GM12873 (cell line): ENCODE results near the gene LDLRAD3.

Experiments used
- CTCF ChIP-seq: IDR thresholded peaks from 2 replicates; pipeline ENCODE4 v1.5.1; 2012; ENCODE audit warnings: low read depth, mild to moderate bottlenecking, moderate library complexity, low read length, control low read depth; ENCODE audit not compliant: insufficient read depth; ENCODE audit errors: missing control alignments

The LDLRAD3 gene

DNA sequence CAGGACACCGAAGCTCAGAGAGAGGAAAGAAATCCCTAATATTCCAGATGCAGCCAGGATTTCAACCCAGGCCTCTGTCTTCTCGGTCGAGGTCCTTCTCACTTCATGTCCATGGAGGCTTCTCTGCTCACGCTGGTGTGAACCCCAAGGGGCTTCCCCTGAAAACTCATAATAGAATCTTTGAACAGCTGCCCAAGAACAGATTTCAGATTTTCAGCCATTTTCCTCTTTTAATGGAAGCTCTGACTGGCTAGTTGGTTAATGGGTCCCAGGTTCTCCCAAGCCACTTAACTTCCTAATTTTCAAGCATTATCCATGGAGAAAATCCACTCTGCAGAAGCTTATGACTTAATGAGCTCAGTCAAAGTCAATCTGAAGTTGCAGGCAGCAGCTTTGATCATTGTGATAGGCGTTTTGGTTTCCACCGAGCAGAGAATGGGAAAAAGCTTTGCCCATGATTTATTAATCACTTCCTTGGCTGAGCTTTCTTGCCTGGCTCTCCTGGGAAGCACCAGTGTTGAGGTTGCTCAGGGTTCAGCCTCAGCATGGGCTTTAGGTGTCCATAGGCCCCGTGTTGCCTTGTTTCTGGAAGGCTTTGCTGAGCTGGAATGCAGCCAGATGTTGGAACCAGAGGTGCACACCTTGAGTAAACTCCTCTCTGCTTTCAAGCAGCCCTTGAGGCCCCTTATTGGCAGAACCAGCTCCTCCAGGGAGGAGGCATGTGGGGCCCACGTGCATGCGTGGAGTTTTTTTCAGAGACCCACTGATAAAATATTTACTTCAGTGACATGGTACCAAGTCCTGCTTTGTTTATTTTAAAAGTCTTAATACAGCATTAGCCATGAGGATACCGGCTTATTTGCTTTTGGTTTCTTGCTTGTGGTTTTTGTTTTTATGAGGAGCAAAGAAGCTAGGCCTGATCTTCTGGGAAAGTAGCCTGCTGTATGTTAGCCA, 25.5 kb downstream of the LDLRAD3 start:
- TF ChIP-seq CTCF = no peak

GRCh38 chr11:35970445-35970844, 26.6 kb downstream of the LDLRAD3 start:
- TF ChIP-seq CTCF = no peak

DNA sequence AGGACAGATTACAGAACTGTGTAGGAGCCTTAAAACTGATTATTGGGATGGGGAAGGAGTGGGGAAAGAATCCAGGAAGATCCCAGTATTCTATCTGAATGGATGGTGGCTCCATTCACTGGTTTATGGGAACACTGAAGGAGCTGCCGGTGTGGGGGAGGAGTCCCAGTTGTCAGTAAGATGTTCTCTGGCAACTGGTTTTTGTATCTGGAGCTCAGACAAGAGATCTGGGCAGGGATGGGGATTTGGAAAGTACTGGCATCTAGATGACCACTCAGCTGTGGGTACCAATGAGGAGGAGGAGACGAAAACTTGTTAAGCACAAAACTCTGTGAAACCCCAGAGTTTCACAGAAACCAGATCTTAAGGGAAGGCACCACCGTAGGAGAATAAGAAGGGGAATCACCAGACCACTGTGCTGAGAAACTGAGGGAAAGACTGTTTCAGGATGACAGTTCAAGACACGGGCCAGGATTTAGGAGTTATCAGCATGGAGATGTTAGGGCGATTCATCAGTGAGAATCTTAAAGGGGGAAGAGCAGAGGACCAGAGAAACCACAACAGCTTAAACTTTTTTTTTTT, 28.1 kb downstream of the LDLRAD3 start:
- no peak for TF ChIP-seq CTCF

- no peak for TF ChIP-seq CTCF
These were observed 31.2 kb downstream of the LDLRAD3 start for GRCh38 chr11:35974882-35975589.

- TF ChIP-seq CTCF = no peak
These were observed 32.6 kb downstream of the LDLRAD3 start for GRCh38 chr11:35976434-35976833.

DNA sequence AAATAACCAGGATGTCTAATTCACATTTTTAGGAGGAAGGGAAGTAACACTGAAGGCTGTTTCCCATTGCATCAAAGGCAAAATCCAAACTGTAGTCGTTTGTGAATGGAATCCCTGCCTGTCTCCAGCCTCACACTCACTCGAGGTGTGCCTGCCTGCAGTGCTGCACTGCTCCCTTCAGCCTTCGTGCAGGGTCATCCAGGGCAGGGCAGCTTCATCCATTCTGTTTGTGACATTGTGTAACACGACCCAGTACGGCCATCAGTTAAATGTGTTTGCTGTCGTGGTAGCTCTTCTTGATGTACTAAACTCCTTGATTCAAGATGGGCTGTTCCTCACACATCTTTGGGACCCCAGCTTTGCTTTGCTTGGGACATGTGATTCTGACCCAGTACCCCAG, 34.3 kb downstream of the LDLRAD3 start:
- TF ChIP-seq CTCF = no peak

- no peak for TF ChIP-seq CTCF
These were observed 35.0 kb downstream of the LDLRAD3 start for GRCh38 chr11:35978891-35979290.
